ENCODE data around the gene TCP11L1.

- TF ChIP-seq, protein P1, sequence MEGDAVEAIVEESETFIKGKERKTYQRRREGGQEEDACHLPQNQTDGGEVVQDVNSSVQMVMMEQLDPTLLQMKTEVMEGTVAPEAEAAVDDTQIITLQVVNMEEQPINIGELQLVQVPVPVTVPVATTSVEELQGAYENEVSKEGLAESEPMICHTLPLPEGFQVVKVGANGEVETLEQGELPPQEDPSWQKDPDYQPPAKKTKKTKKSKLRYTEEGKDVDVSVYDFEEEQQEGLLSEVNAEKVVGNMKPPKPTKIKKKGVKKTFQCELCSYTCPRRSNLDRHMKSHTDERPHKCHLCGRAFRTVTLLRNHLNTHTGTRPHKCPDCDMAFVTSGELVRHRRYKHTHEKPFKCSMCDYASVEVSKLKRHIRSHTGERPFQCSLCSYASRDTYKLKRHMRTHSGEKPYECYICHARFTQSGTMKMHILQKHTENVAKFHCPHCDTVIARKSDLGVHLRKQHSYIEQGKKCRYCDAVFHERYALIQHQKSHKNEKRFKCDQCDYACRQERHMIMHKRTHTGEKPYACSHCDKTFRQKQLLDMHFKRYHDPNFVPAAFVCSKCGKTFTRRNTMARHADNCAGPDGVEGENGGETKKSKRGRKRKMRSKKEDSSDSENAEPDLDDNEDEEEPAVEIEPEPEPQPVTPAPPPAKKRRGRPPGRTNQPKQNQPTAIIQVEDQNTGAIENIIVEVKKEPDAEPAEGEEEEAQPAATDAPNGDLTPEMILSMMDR (IDR thresholded peaks at IDR 0.05) = no peak
- TF ChIP-seq POLR2AphosphoS5 (IDR thresholded peaks at IDR 0.05; ENCODE audit: insufficient read depth in 1 of 2, low read depth in 1 of 2) = no peak
- TF ChIP-seq POLR2A (IDR thresholded peaks at IDR 0.05) = no peak
Measured at GRCh38 chr11:33001751-33002542, 37.4 kb upstream of the TCP11L1 start.

All from vagina (tissue), 2 donors.